Hepatocyte (in vitro differentiated cells): Measurements from ENCODE around the gene KIAA0408. TPM values are rescaled to one million over a fixed set of nuclear protein-coding genes. Genes with fewer than 3 reads are reported as not detected.

Experiments
- DNase-seq: peaks from one replicate; pipeline ENCODE4 v3.0.0-alpha.2; 2016; ENCODE audit warnings: low spot score
- H2AFZ ChIP-seq: fragments of 200-600 bp; sonication (generic); 2 replicates; pipeline ENCODE4 v1.6.0; 2016; ENCODE audit warnings: antibody characterized with exemption, mild to moderate bottlenecking
- H3K27ac ChIP-seq: fragments of 200-600 bp; sonication (generic); 2 replicates; pipeline ENCODE4 v1.5.1; 2016; ENCODE audit warnings: mild to moderate bottlenecking
- H3K27me3 ChIP-seq: fragments of 200-600 bp; sonication (generic); 2 replicates; pipeline ENCODE4 v1.6.1; 2016
- H3K36me3 ChIP-seq: fragments of 200-600 bp; sonication (generic); replicated peaks from 2 replicates; pipeline ENCODE4 v1.5.1; 2016; ENCODE audit warnings: low read depth; ENCODE audit not compliant: insufficient read depth
- H3K4me1 ChIP-seq: fragments of 200-600 bp; sonication (generic); 2 replicates; pipeline ENCODE4 v1.5.1; 2016; ENCODE audit warnings: mild to moderate bottlenecking, moderate library complexity; ENCODE audit not compliant: insufficient read depth
- H3K4me2 ChIP-seq: fragments of 200-600 bp; sonication (generic); 2 replicates; pipeline ENCODE4 v1.6.0; 2016
- H3K4me3 ChIP-seq: fragments of 200-600 bp; sonication (generic); 2 replicates; pipeline ENCODE4 v1.5.1; 2016; ENCODE audit warnings: mild to moderate bottlenecking
- H3K79me2 ChIP-seq: fragments of 200-600 bp; sonication (generic); 2 replicates; pipeline ENCODE4 v1.6.0; 2017; ENCODE audit warnings: mild to moderate bottlenecking
- H3K9me2 ChIP-seq: fragments of 200-600 bp; sonication (generic); replicated peaks from 2 replicates; pipeline ENCODE4 v1.6.0; 2017; ENCODE audit warnings: mild to moderate bottlenecking; ENCODE audit not compliant: insufficient read depth
- H3K9me3 ChIP-seq: fragments of 200-600 bp; sonication (generic); 2 replicates; pipeline ENCODE4 v1.5.1; 2016; ENCODE audit warnings: low read depth, mild to moderate bottlenecking
- H4K20me1 ChIP-seq: fragments of 200-600 bp; sonication (generic); 2 replicates; pipeline ENCODE4 v1.6.0; 2016; ENCODE audit warnings: mild to moderate bottlenecking; ENCODE audit not compliant: insufficient read depth, poor library complexity, severe bottlenecking
- CTCF ChIP-seq: fragments of 200-600 bp; sonication (generic); IDR thresholded peaks from 2 replicates; pipeline ENCODE4 v1.5.1; 2016; ENCODE audit warnings: antibody characterized with exemption, mild to moderate bottlenecking; ENCODE audit not compliant: poor library complexity
- EZH2 ChIP-seq: fragments of 200-600 bp; sonication (generic); IDR thresholded peaks from 2 replicates; pipeline ENCODE4 v1.6.1; 2016; ENCODE audit warnings: antibody characterized with exemption, mild to moderate bottlenecking, borderline replicate concordance
- EZH2phosphoT487 ChIP-seq: fragments of 200-600 bp; sonication (generic); IDR thresholded peaks from one replicate; pipeline ENCODE4 v1.6.1; 2018; ENCODE audit warnings: antibody characterized with exemption, mild to moderate bottlenecking, low read depth, moderate library complexity; ENCODE audit not compliant: unreplicated experiment, severe bottlenecking
- WGBS: methylation state at CpG from one replicate; pipeline ENCODE4 v1.1.6; 2016; ENCODE audit warnings: low lambda C conversion rate; ENCODE audit errors: missing lambda C conversion rate; 5-methylcytosine and 5-hydroxymethylcytosine counted together
- polyA plus RNA-seq: library from polyadenylated mRNA; unstranded; fragments of >200 nt; fragmentation: Nextera tagmentation; extraction: Ambion mirVana; gene quantifications from 2 replicates; pipeline ENCODE4 v1.2.1, GENCODE V29; 2016
- total RNA-seq: library from RNA; depleted of rRNA; stranded (reverse); fragments of >200 nt; gene quantifications from 2 replicates; pipeline ENCODE4 v1.2.3, GENCODE V29; 2014

Gene KIAA0408
- 6.4 and 7.4 TPM in 2 replicates for total RNA-seq
- 1.8 and 2.1 TPM in 2 replicates for polyA plus RNA-seq

- peak within 1 kb of the TSS; percentile 60 for H3K4me2 ChIP-seq
- no peak within 1 kb of the TSS for H2AFZ ChIP-seq
- H3K36me3 ChIP-seq, result no peaks in the 10 kb centered on the region
- peak within 1 kb of the TSS; percentile 79 for H3K27ac ChIP-seq
- no peaks in the 10 kb centered on the region for H4K20me1 ChIP-seq
- H3K4me3 ChIP-seq, result no peak within 1 kb of the TSS
- peaks cover 8% of the 10 kb centered on the region for H3K4me1 ChIP-seq
- DNase-seq, result peak; percentile 74
- H3K79me2 ChIP-seq, result no peaks in the 10 kb centered on the region
- no peaks in the 10 kb centered on the region for H3K9me2 ChIP-seq
- TF ChIP-seq EZH2phosphoT487, result no peak
- no peak for TF ChIP-seq EZH2
- no peak for TF ChIP-seq CTCF
- H3K27me3 ChIP-seq, result no peaks in the 10 kb centered on the region
- WGBS, result 14% methylated on average over 4 of the region's 4 CpGs
- no peaks in the 10 kb centered on the region for H3K9me3 ChIP-seq
Measured at GRCh38 chr6:127459231-127459641, at the start of gene KIAA0408. TSS of gene KIAA0408 (minus strand) at chr6:127459389. CDS start at chr6:127453981, 5,408 bp downstream.

- no peak overlapping the region for H2AFZ ChIP-seq
- no peaks in the 10 kb centered on the region for H3K9me3 ChIP-seq
- no peak overlapping the region for H3K4me3 ChIP-seq
- no peaks in the 10 kb centered on the region for H3K4me1 ChIP-seq
- H3K27ac ChIP-seq, result no peak overlapping the region
- peaks cover 7% of the 10 kb centered on the region for H3K27me3 ChIP-seq
- H4K20me1 ChIP-seq, result no peaks in the 10 kb centered on the region
- H3K79me2 ChIP-seq, result no peaks in the 10 kb centered on the region
- no peaks in the 10 kb centered on the region for H3K36me3 ChIP-seq
- WGBS, result 82% methylated on average over 1 of the region's 1 CpG
- no peak overlapping the region for H3K4me2 ChIP-seq
- no peak for DNase-seq
- H3K9me2 ChIP-seq, result no peaks in the 10 kb centered on the region
- no peak for TF ChIP-seq EZH2
- no peak for TF ChIP-seq CTCF
- TF ChIP-seq EZH2phosphoT487, result no peak
Measured at GRCh38 chr6:127506894-127507293, 47.7 kb upstream of the KIAA0408 start.

GRCh38 chr6:127503022-127503421 lies 43.8 kb upstream of the KIAA0408 start:
- Histone ChIP-seq H3K9me2 (no peaks in the 10 kb centered on the region), H3K36me3 (no peaks in the 10 kb centered on the region), H4K20me1 (no peaks in the 10 kb centered on the region), H3K79me2 (no peaks in the 10 kb centered on the region), H2AFZ (no peak overlapping the region), H3K27me3 (no peaks in the 10 kb centered on the region), H3K4me3 (no peak overlapping the region), H3K27ac (no peak overlapping the region), H3K9me3 (no peaks in the 10 kb centered on the region), H3K4me1 (no peaks in the 10 kb centered on the region), H3K4me2 (no peak overlapping the region)
- no peak for DNase-seq
- TF ChIP-seq CTCF, result no peak
- no peak for TF ChIP-seq EZH2phosphoT487
- TF ChIP-seq EZH2, result no peak
- WGBS, result 96% methylated on average over 3 of the region's 3 CpGs

- H3K9me2 ChIP-seq, result no peaks in the 10 kb centered on the region
- no peaks in the 10 kb centered on the region for H3K36me3 ChIP-seq
- no peaks in the 10 kb centered on the region for H3K27me3 ChIP-seq
- no peaks in the 10 kb centered on the region for H4K20me1 ChIP-seq
- WGBS, result 38% methylated on average over 1 of the region's 1 CpG
- no peaks in the 10 kb centered on the region for H3K79me2 ChIP-seq
- TF ChIP-seq EZH2 (no peak), EZH2phosphoT487 (no peak), CTCF (no peak)
- no peaks in the 10 kb centered on the region for H3K9me3 ChIP-seq
- H3K4me2 ChIP-seq, result no peak overlapping the region
- DNase-seq, result no peak
- no peak overlapping the region for H2AFZ ChIP-seq
- H3K4me3 ChIP-seq, result no peak overlapping the region
- H3K27ac ChIP-seq, result no peak overlapping the region
- no peaks in the 10 kb centered on the region for H3K4me1 ChIP-seq
Measured at GRCh38 chr6:127497410-127497809, 38.2 kb upstream of the KIAA0408 start.
